AG04450 (cell line): Measurements from ENCODE around the gene AUTS2. TPM values are rescaled to one million over a fixed set of nuclear protein-coding genes. Genes with fewer than 3 reads are reported as not detected.

ENCODE experiments used
- CTCF ChIA-PET: fragments of 300-600, 350-600 bp; formaldehyde crosslinking; extraction: SDS; loops from one replicate; lab custom pipeline; 2022; ENCODE audit warnings: antibody characterized with exemption, inconsistent platforms; lab: Charles Lee
- POLR2A ChIA-PET: fragments of 350-600 bp; formaldehyde crosslinking; extraction: SDS; loops from one replicate; lab custom pipeline; 2021; ENCODE audit warnings: antibody characterized with exemption, inconsistent platforms; lab: Yijun Ruan, JAX
- DNase-seq: peaks from one replicate; pipeline ENCODE4 v3.0.0-alpha.2; 2011; ENCODE audit warnings: low read depth, low spot score
- H3K27ac ChIP-seq: one replicate; pipeline ENCODE4 v1.5.1; 2012; ENCODE audit warnings: low read depth, low read length, control low read depth
- H3K27me3 ChIP-seq: one replicate; pipeline ENCODE4 v1.6.0; 2012; ENCODE audit warnings: low read length; ENCODE audit not compliant: control insufficient read depth, insufficient read depth
- H3K4me3 ChIP-seq: 2 replicates; pipeline ENCODE4 v1.5.1; 2011; ENCODE audit warnings: mild to moderate bottlenecking, low read depth, low read length, control low read depth
- H3K9me3 ChIP-seq: 2 replicates; pipeline ENCODE4 v1.5.1; 2012; ENCODE audit warnings: low read length; ENCODE audit not compliant: control insufficient read depth, insufficient read depth
- polyA plus RNA-seq: library from polyadenylated mRNA; depleted of rRNA; stranded (reverse); fragments of >200 nt; gene quantifications from 2 replicates; pipeline ENCODE4 v1.2.3, GENCODE V29; 2011
- TF ChIP-seq, protein P1 (sequence below): IDR thresholded peaks from 2 replicates; pipeline ENCODE4 v1.5.1; 2011; ENCODE audit warnings: low read depth, low read length, control low read depth, inconsistent platforms

The AUTS2 gene
- polyA plus RNA-seq, 1 experiment = 1.5 TPM

DNA sequence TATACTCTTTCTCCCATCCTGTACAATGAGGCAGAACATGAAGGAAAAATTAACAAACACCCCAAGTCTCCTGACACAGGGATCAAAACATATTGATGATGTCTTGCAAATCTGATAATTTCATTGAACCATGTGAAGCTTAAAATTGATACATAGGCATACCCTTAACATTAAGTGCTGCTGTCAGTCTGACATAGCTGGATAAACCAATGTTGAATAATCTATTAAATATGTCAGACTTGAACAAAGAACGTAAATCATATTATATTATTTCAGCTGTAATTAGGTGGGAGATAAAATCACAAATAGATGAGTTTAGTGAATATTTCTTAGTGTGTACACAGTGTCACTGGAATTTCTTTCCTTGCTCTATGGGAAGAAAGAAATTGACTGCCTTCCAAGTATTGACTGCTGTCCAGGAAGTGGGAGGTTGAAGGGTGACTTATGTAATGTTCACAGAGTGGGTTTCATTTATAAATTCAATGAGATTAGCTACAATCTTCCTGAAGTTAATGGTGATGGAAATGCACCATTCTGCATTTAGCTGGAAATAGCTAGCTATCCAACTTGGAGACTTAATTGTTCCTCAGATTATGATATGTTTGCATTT lies 170.8 kb downstream of the AUTS2 start:
- DNase-seq = no peak
- ChIA-PET CTCF (no interaction called here), POLR2A (no interaction called here)
- no peak overlapping the region for H3K4me3 ChIP-seq
- H3K27ac ChIP-seq = no peak overlapping the region
- H3K9me3 ChIP-seq = no peaks in the 10 kb centered on the region
- TF ChIP-seq, protein P1, sequence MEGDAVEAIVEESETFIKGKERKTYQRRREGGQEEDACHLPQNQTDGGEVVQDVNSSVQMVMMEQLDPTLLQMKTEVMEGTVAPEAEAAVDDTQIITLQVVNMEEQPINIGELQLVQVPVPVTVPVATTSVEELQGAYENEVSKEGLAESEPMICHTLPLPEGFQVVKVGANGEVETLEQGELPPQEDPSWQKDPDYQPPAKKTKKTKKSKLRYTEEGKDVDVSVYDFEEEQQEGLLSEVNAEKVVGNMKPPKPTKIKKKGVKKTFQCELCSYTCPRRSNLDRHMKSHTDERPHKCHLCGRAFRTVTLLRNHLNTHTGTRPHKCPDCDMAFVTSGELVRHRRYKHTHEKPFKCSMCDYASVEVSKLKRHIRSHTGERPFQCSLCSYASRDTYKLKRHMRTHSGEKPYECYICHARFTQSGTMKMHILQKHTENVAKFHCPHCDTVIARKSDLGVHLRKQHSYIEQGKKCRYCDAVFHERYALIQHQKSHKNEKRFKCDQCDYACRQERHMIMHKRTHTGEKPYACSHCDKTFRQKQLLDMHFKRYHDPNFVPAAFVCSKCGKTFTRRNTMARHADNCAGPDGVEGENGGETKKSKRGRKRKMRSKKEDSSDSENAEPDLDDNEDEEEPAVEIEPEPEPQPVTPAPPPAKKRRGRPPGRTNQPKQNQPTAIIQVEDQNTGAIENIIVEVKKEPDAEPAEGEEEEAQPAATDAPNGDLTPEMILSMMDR = no peak
- no peaks in the 10 kb centered on the region for H3K27me3 ChIP-seq

DNA sequence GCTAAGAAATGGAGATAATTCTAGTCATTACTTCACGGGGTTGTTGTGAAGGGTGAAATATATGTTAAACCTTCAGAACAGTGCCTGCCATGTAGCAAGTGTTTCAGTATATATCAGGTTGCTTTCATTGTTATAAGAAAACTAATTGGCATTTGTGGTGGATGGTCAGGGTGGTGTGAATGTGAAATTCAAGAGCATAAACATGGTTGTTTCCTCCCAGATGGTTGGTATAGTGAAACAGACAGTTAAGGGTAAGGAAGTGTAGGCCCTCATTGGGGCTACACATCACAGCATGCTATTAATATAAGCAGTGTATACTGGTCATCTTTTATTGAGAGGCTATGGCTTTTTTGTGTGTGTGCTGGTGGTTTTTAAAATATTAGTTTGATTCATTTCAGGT lies 171.6 kb downstream of the AUTS2 start:
- no peaks in the 10 kb centered on the region for H3K9me3 ChIP-seq
- no peak overlapping the region for H3K27ac ChIP-seq
- POLR2A ChIA-PET = no interaction called here
- CTCF ChIA-PET = no interaction called here
- TF ChIP-seq, protein P1 = no peak
- no peak overlapping the region for H3K4me3 ChIP-seq
- DNase-seq = no peak
- H3K27me3 ChIP-seq = no peaks in the 10 kb centered on the region

DNA sequence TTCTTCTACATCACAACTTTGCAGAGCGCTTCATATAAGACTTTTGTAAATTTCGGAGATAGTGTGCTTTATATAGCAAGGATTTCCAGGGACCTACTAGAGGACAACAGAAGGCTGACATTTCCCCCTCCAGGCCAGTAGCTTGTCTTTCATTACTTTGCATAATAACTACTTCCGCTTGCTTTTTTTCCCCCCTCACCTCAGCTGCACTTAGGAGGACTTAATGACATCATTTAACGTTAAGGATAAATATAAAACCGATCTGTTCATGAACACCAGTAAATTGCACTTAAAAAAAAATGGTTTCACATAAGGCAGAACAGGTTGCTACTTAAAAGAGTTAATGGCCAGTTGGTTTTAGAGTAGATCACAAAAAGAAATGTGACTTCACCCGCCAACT lies 172.3 kb downstream of the AUTS2 start:
- Histone ChIP-seq H3K27me3 (no peaks in the 10 kb centered on the region), H3K9me3 (no peaks in the 10 kb centered on the region), H3K27ac (no peak overlapping the region), H3K4me3 (no peak overlapping the region)
- TF ChIP-seq, protein P1 = no peak
- CTCF ChIA-PET = no interaction called here
- DNase-seq = no peak
- POLR2A ChIA-PET = no interaction called here

DNA sequence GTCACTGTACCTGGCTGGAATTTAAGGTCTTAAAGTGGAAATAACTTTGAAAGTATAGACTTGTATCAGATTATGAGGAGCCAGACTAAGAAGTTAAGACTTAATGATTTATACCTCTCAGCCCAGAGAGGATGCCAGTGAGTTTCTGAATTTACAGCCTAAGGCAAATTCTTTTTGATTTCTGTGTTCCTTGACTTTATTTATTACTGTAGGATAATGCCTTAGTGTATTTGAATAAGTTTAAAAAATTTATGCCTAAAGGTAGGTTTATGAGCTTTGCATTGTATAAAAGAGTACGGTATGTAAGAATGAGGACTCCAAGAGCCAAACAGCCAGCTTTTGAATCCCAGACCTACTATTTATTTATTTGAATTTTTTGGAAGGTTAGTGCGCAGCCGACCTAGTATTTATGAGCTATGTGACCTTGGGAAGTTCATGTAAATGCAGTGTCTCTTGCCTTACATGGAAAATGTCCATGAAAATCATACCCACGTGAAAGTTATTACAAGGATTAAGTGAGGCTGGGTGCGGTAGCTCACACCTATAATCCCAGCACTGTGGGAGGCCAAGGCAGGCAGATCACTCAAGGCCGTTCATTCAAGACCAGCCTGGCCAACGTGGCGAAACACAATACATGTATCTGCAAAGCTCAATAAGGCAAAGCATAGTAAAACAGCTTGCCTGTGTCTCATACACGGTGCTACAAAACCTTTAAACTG lies 174.6 kb downstream of the AUTS2 start:
- no peak overlapping the region for H3K27ac ChIP-seq
- CTCF ChIA-PET = no interaction called here

More for the DNA sequence above, 174.6 kb downstream of the AUTS2 start:
- H3K4me3 ChIP-seq = no peak overlapping the region
- H3K27me3 ChIP-seq = no peaks in the 10 kb centered on the region
- POLR2A ChIA-PET = no interaction called here
- no peaks in the 10 kb centered on the region for H3K9me3 ChIP-seq
- no peak for DNase-seq
- TF ChIP-seq, protein P1 = no peak
